K562 (cell line): ENCODE measurements around the gene NBPF3. TPM values are rescaled to one million over a fixed set of nuclear protein-coding genes. Genes with fewer than 3 reads are reported as not detected.
A peak's percentile ranks its signal among the peaks of the same experiment; 100 is the strongest.

Experiments used
- ATAC-seq: fragments of 200-7000 bp; cut with Tn5 transposase; 3 replicates; pipeline ENCODE4 v1.9.1; 2020; ENCODE audit warnings: moderate library complexity
- BruUV-seq: library from RNA; stranded (reverse); fragments of 400-500 nt; replicated peaks from 2 replicates; lab custom pipeline; 2021; lab: Mats Ljungman, UMichigan
- CTCF ChIA-PET: fragments of 300-600 bp; formaldehyde crosslinking; extraction: SDS; loops from one replicate; lab custom pipeline; 2021; ENCODE audit warnings: low intra/inter-chr PET ratio; lab: Yijun Ruan, JAX
- POLR2A ChIA-PET: fragments of 300-600, 350-650 bp; sonication (Branson Sonifier 250); formaldehyde crosslinking; extraction: SDS; loops from one replicate; lab custom pipeline; 2021; ENCODE audit warnings: antibody characterized with exemption, inconsistent platforms; lab: Yijun Ruan, JAX
- DNase-seq, 4 experiments: peaks; one replicate each; pipeline versions ENCODE4 v3.0.0 to v3.0.0-alpha.2; 2011 to 2018; ENCODE audit warnings: low spot score in 3 of 4, mixed read lengths in 3 of 4; ENCODE audit errors: extremely low read depth in 1 of 4
- FAIRE-seq: peaks from 2 replicates; lab custom pipeline; 2011; peaks lifted over from hg19 to GRCh38; lab: Jason Lieb, UNC
- H2AFZ ChIP-seq: 2 replicates; pipeline ENCODE4 v1.6.0; 2011; ENCODE audit warnings: low read depth, low read length, control low read depth, inconsistent platforms
- H3K27ac ChIP-seq: fragments of 200-600 bp; 3 replicates; pipeline ENCODE4 v1.8.0; 2011; ENCODE audit warnings: low read depth, mild to moderate bottlenecking, control low read depth, inconsistent platforms, low read length, moderate library complexity, mixed read lengths; ENCODE audit errors: extremely low read depth
- H3K27me3 ChIP-seq, 2 experiments: fragments of 300-600 bp in 1 of 2; 2 replicates in 1 of 2; 3 replicates in 1 of 2; pipeline versions ENCODE4 v1.6.0 to v1.8.0; 2011; ENCODE audit warnings: inconsistent platforms in 2 of 2, low read length in 2 of 2, mild to moderate bottlenecking in 1 of 2, mixed read lengths in 1 of 2, moderate library complexity in 1 of 2; ENCODE audit not compliant: control insufficient read depth in 2 of 2, insufficient read depth in 2 of 2
- H3K36me3 ChIP-seq: fragments of 300-600 bp; 3 replicates; pipeline ENCODE4 v1.8.0; 2011; ENCODE audit warnings: mild to moderate bottlenecking, low read length, inconsistent platforms; ENCODE audit not compliant: control insufficient read depth, insufficient read depth
- H3K4me1 ChIP-seq, 2 experiments: fragments of 200-600 bp in 1 of 2; replicated peaks in 1 of 2; 2 replicates in 1 of 2; 3 replicates in 1 of 2; pipeline versions ENCODE4 v1.5.1 to v1.8.0; 2011; ENCODE audit warnings: inconsistent platforms in 2 of 2, low read length in 2 of 2, mild to moderate bottlenecking in 1 of 2, mixed read lengths in 1 of 2, moderate library complexity in 1 of 2; ENCODE audit not compliant: control insufficient read depth in 2 of 2, insufficient read depth in 2 of 2
- H3K4me2 ChIP-seq: 2 replicates; pipeline ENCODE4 v1.6.1; 2011; ENCODE audit warnings: low read length, control low read depth, inconsistent platforms, mixed read lengths; ENCODE audit not compliant: insufficient read depth
- H3K4me3 ChIP-seq: fragments of 200-600 bp; sonication (generic), shearing (Covaris generic); 2 replicates; pipeline ENCODE4 v1.5.1; 2016; ENCODE audit warnings: control low read depth, inconsistent platforms
- H3K79me2 ChIP-seq: fragments of 200-600 bp; 3 replicates; pipeline ENCODE4 v1.8.0; 2011; ENCODE audit warnings: low read length, inconsistent platforms; ENCODE audit not compliant: control insufficient read depth, insufficient read depth
- H3K9ac ChIP-seq, 2 experiments: 2 replicates each; pipeline versions ENCODE4 v1.6.0 to v1.6.1; 2011; ENCODE audit warnings: low read depth in 2 of 2, low read length in 2 of 2, control low read depth in 1 of 2, inconsistent platforms in 1 of 2, mild to moderate bottlenecking in 1 of 2, mixed read lengths in 1 of 2; ENCODE audit not compliant: insufficient read depth in 1 of 2
- H3K9me1 ChIP-seq: one replicate; pipeline ENCODE4 v1.6.0; 2011; ENCODE audit warnings: inconsistent platforms, mild to moderate bottlenecking, low read length, moderate library complexity; ENCODE audit not compliant: control insufficient read depth, insufficient read depth
- H3K9me3 ChIP-seq: replicated peaks from 2 replicates; pipeline ENCODE4 v1.5.1; 2011; ENCODE audit warnings: low read depth, low read length, inconsistent platforms; ENCODE audit not compliant: control insufficient read depth, insufficient read depth
- H4K20me1 ChIP-seq: replicated peaks from 2 replicates; pipeline ENCODE4 v1.6.1; 2011; ENCODE audit warnings: low read length, inconsistent platforms, mixed read lengths; ENCODE audit not compliant: control insufficient read depth, insufficient read depth
- CBX2 ChIP-seq: fragments of 200-600 bp; sonication (generic); IDR thresholded peaks from one replicate; pipeline ENCODE4 v1.6.1; 2012; ENCODE audit warnings: mild to moderate bottlenecking, low read length, inconsistent platforms; ENCODE audit not compliant: insufficient read depth, poor library complexity, severe bottlenecking
- FOXK1 ChIP-seq: sonication (generic); formaldehyde crosslinking; IDR thresholded peaks from 2 replicates; pipeline ENCODE4 v1.8.0; 2022; ENCODE audit warnings: missing genetic modification reagents, mild to moderate bottlenecking, borderline replicate concordance
- GTF2B ChIP-seq: IDR thresholded peaks from 2 replicates; pipeline ENCODE4 v1.6.1; 2011; ENCODE audit not compliant: insufficient read length; ENCODE audit errors: extremely low read depth
- NFYB ChIP-seq: IDR thresholded peaks from 2 replicates; pipeline ENCODE4 v1.6.1; 2011; ENCODE audit warnings: mild to moderate bottlenecking, moderate library complexity; ENCODE audit not compliant: insufficient read length; ENCODE audit errors: extremely low read depth
- NR0B1 ChIP-seq: fragments of 450-650 bp; IDR thresholded peaks from one replicate; pipeline ENCODE4 v1.6.1; 2018; ENCODE audit warnings: mild to moderate bottlenecking, moderate library complexity; ENCODE audit not compliant: partially characterized antibody
- NR4A1 ChIP-seq, 2 experiments: fragments of 250-450 bp in 1 of 2; fragments of 450-650 bp in 1 of 2; sonication (Bioruptor Pico) in 1 of 2; IDR thresholded peaks; 2 replicates each; pipeline versions ENCODE4 v1.4.0 to v1.6.1; 2016 to 2020; ENCODE audit warnings: mild to moderate bottlenecking in 2 of 2, missing compliant biosample characterization in 1 of 2, missing genetic modification characterization in 1 of 2, moderate library complexity in 1 of 2
- PREB ChIP-seq: sonication (generic); formaldehyde crosslinking; IDR thresholded peaks from 2 replicates; pipeline ENCODE4 v1.8.1; 2023; ENCODE audit warnings: mild to moderate bottlenecking, missing genetic modification reagents
- ZNF274 ChIP-seq: IDR thresholded peaks from 2 replicates; pipeline ENCODE4 v1.6.1; 2011; ENCODE audit warnings: low read depth, mild to moderate bottlenecking, low read length, moderate library complexity, borderline replicate concordance
- WGBS: fragments of 100-300 bp; shearing (Covaris generic); methylation state at CpG from one replicate; pipeline ENCODE4 v1.1.6; 2016; ENCODE audit warnings: low coverage, mixed read lengths; ENCODE audit not compliant: insufficient coverage; ENCODE audit errors: missing lambda C conversion rate; 5-methylcytosine and 5-hydroxymethylcytosine counted together
- in situ Hi-C: fragments of 300-500 bp; cut with MboI; formaldehyde crosslinking; loops from 4 replicates; pipeline ENCODE4 v1.15.0; 2018; ENCODE audit warnings: inconsistent platforms, mixed read lengths
- intact Hi-C: fragments of 100-400 bp; cut with micrococcal nuclease; formaldehyde crosslinking; loops from 2 replicates; pipeline ENCODE4 v1.14.2; 2022
- polyA plus RNA-seq, 8 experiments: library from polyadenylated mRNA; depleted of rRNA in 4 of 8; stranded (reverse) in 5 of 8; unstranded in 3 of 8; fragments of >200 nt; fragmentation: Nextera tagmentation in 2 of 8; fragmentation: Illumina TruSeq in 1 of 8; extraction: Ambion mirVana in 2 of 8; extraction: Trizol in 1 of 8; gene quantifications; 2 replicates each; pipeline versions ENCODE4 v1.2.1 to v1.2.3, GENCODE V29; 2011 to 2014; ENCODE audit warnings: inconsistent platforms in 1 of 8, missing spikeins in 1 of 8
- total RNA-seq, 7 experiments: library from RNA; depleted of rRNA in 6 of 7; stranded (reverse); fragments of >200 nt in 6 of 7; fragmentation: Illumina TruSeq in 2 of 7; extraction: Trizol in 2 of 7; gene quantifications; 2 replicates each; pipeline versions ENCODE4 v1.2.1 to v1.2.3, GENCODE V29; 2011 to 2021; ENCODE audit warnings: low replicate concordance in 1 of 7
- TF ChIP-seq, protein P1 (sequence below): fragments of 450-650 bp; IDR thresholded peaks from 2 replicates; pipeline ENCODE4 v1.6.1; 2016
- TF ChIP-seq, protein P2 (sequence below): sonication (generic); formaldehyde crosslinking; IDR thresholded peaks from 2 replicates; pipeline ENCODE4 v1.9.0; 2022; ENCODE audit warnings: mild to moderate bottlenecking, missing genetic modification reagents

The NBPF3 gene
- total and polyA plus RNA-seq, 9 of the 15 experiments (the other 6 are each of a cell fraction or from before 2014, with no cell fraction given), result 1.5 to 7.3 (median 5.4) TPM

DNA sequence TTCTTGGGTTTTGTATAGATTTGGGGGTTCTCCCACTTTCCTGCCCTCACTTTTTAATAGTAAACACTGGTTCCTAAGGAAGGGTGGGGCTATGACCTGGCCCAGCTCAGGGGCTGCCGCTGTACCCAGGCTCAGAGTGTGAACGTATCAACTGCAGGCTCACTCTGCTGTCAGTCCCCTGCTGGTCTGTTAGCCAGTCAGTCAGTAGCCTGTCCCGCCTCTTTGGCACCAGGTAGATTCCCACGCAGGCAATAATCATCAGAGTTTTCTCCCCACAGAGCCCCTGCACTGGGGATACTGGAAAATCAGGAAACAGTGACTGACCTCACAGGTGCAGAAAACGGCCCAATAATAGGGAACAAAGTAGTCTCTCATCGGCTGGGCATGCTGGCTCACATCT, 54.3 kb downstream of the NBPF3 start:
- H3K27ac ChIP-seq, result no peak overlapping the region
- H3K4me3 ChIP-seq, result no peak overlapping the region
- H3K79me2 ChIP-seq, result no peaks in the 10 kb centered on the region
- H3K4me1 ChIP-seq, result peaks cover 0 to 10% of the 10 kb centered on the region in 2 experiments; a peak in 3 of 5 replicates
- H3K27me3 ChIP-seq, result peaks cover 21 to 46% of the 10 kb centered on the region in 2 experiments; a peak in 4 of 5 replicates
- ChIA-PET POLR2A (no interaction called here), CTCF (interaction anchor here (0.6 kb wide), 1 partner anchor 191 kb away, joined by 6 read pairs; no protein-coding TSS in a partner anchor)
- no peak overlapping the region for H2AFZ ChIP-seq
- no peaks in the 10 kb centered on the region for H3K36me3 ChIP-seq
- DNase-seq (no peak), ATAC-seq (0 out of 3 replicates have a peak, but pooled peaks have one; percentile 30)
- intact Hi-C loops, result no loop called here
- in situ Hi-C loops, result no loop called here
- no peak for TF ChIP-seq NR4A1 (CRISPR knock-in tag; IDR thresholded peaks at IDR 0.05)
- TF ChIP-seq NR4A1 (tag; IDR thresholded peaks at IDR 0.05), result no peak
- TF ChIP-seq GTF2B, result no peak
- no peak for TF ChIP-seq FOXK1 (CRISPR knock-in tag)
- TF ChIP-seq, protein P1, sequence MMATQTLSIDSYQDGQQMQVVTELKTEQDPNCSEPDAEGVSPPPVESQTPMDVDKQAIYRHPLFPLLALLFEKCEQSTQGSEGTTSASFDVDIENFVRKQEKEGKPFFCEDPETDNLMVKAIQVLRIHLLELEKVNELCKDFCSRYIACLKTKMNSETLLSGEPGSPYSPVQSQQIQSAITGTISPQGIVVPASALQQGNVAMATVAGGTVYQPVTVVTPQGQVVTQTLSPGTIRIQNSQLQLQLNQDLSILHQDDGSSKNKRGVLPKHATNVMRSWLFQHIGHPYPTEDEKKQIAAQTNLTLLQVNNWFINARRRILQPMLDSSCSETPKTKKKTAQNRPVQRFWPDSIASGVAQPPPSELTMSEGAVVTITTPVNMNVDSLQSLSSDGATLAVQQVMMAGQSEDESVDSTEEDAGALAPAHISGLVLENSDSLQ, result peak; percentile 91
- TF ChIP-seq, protein P2, sequence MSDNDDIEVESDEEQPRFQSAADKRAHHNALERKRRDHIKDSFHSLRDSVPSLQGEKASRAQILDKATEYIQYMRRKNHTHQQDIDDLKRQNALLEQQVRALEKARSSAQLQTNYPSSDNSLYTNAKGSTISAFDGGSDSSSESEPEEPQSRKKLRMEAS (CRISPR knock-in tag), result no peak
- TF ChIP-seq ZNF274, result no peak
- no peak for TF ChIP-seq PREB (CRISPR knock-in tag)
- TF ChIP-seq CBX2, result no peak
- peak; percentile 20 for TF ChIP-seq NFYB
- no peak for TF ChIP-seq NR0B1
- TF ChIP-seq, all 486 proteins: peak for 2
- Histone ChIP-seq H4K20me1 (no peaks in the 10 kb centered on the region), H3K9me3 (peaks cover 4% of the 10 kb centered on the region), H3K9me1 (no peaks in the 10 kb centered on the region), H3K9ac (no peak overlapping the region), H3K4me2 (no peak overlapping the region)
- BruUV-seq, result no TSS peak
- 3% methylated on average over 6 of the region's 6 CpGs for WGBS
- FAIRE-seq, result no peak
